Measurements from ENCODE around the gene PREPL. TPM values are rescaled to one million over a fixed set of nuclear protein-coding genes. Genes with fewer than 3 reads are reported as not detected.

The PREPL gene
- total and polyA plus RNA-seq, 2 of the 13 experiments (the other 11 are each of a cell fraction or from before 2014, with no cell fraction given), result 19.7 to 34.3 TPM

- TF ChIP-seq ATF7-NPFF (CRISPR knock-in tag; IDR thresholded peaks at IDR 0.05; ENCODE audit: low read depth), result peak; percentile 73
- peak; percentile 79 for TF ChIP-seq ATF2 (CRISPR knock-in tag; IDR thresholded peaks at IDR 0.05)
- TF ChIP-seq ZNF572 (CRISPR knock-in tag; IDR thresholded peaks at IDR 0.05), result 0 out of 2 replicates have a peak, but pooled peaks have one; percentile 32
- peak; percentile 72 for TF ChIP-seq ZNF746 (CRISPR knock-in tag; IDR thresholded peaks at IDR 0.05)
- TF ChIP-seq PHF20 (CRISPR knock-in tag; IDR thresholded peaks at IDR 0.05), result peak; percentile 72
- TF ChIP-seq UBTF (CRISPR knock-in tag; IDR thresholded peaks at IDR 0.05), result peak; percentile 99
- no peak; a peak in 1 of 4 replicates for TF ChIP-seq NR2F1 (CRISPR knock-in tag; IDR thresholded peaks at IDR 0.05)
- TF ChIP-seq ZNF441 (CRISPR knock-in tag; IDR thresholded peaks at IDR 0.05; ENCODE audit: borderline replicate concordance), result peak; percentile 58; the same call in 1 of the 2 replicates
- no peak for TF ChIP-seq ATRX (CRISPR knock-in tag; IDR thresholded peaks at IDR 0.05; ENCODE audit: borderline replicate concordance)
- peak; percentile 94 for TF ChIP-seq RBM22 (optimal IDR thresholded peaks at IDR 0.05; ENCODE audit: low read length)
- TF ChIP-seq ZNF276 (CRISPR knock-in tag; IDR thresholded peaks at IDR 0.05; ENCODE audit: low read depth), result peak; percentile 36; the same call in 1 of the 2 replicates
- no peak for TF ChIP-seq CHCHD3 (CRISPR knock-in tag; IDR thresholded peaks at IDR 0.05)
- TF ChIP-seq ELK4 (CRISPR knock-in tag; IDR thresholded peaks at IDR 0.05; ENCODE audit: borderline replicate concordance), result no peak
- TF ChIP-seq ZNF615 (CRISPR knock-in tag; IDR thresholded peaks at IDR 0.05; ENCODE audit: borderline replicate concordance), result no peak
- no peak for TF ChIP-seq BCLAF1 (IDR thresholded peaks at IDR 0.05)
Observed at GRCh38 chr2:44361330-44362206, at the start of gene PREPL, which contains the start of gene CAMKMT (continued).
